ENCODE results near the gene JAK2.

The JAK2 gene

GRCh38 chr9:4994166-4994890, 9.3 kb downstream of the JAK2 start:
- no peak for TF ChIP-seq CTCF (conservative IDR thresholded peaks at IDR 0.05)

GRCh38 chr9:4997196-4997595, 12.1 kb downstream of the JAK2 start:
- H3K27ac ChIP-seq = no peak overlapping the region
- TF ChIP-seq CTCF (conservative IDR thresholded peaks at IDR 0.05) = no peak

More at GRCh38 chr9:4994166-4994890, 9.3 kb downstream of the JAK2 start:
- no peak overlapping the region for H3K27ac ChIP-seq

GRCh38 chr9:4997631-4998030, 12.6 kb downstream of the JAK2 start:
- H3K27ac ChIP-seq = no peak overlapping the region
- no peak for TF ChIP-seq CTCF (conservative IDR thresholded peaks at IDR 0.05)

- TF ChIP-seq CTCF (conservative IDR thresholded peaks at IDR 0.05) = no peak
These were observed 17.7 kb downstream of the JAK2 start for GRCh38 chr9:5002811-5003210.

GRCh38 chr9:5004481-5004880, 19.4 kb downstream of the JAK2 start:
- H3K27ac ChIP-seq = no peak overlapping the region
- TF ChIP-seq CTCF (conservative IDR thresholded peaks at IDR 0.05) = no peak

More at GRCh38 chr9:5002811-5003210, 17.7 kb downstream of the JAK2 start:
- H3K27ac ChIP-seq = no peak overlapping the region

- no peak overlapping the region for H3K27ac ChIP-seq
- no peak for TF ChIP-seq CTCF (conservative IDR thresholded peaks at IDR 0.05)
These were observed 23.1 kb downstream of the JAK2 start for GRCh38 chr9:5008202-5008601.

GRCh38 chr9:5013374-5013773, 28.3 kb downstream of the JAK2 start:
- no peak for TF ChIP-seq CTCF (conservative IDR thresholded peaks at IDR 0.05)
- H3K27ac ChIP-seq = no peak overlapping the region
